Islet of Langerhans (tissue), 1 donor: ENCODE results near the gene SLC25A28.

ENCODE experiments used
- FAIRE-seq: peaks from one replicate; lab custom pipeline; 2011; peaks lifted over from hg19 to GRCh38; lab: Jason Lieb, UNC

Gene SLC25A28

GRCh38 chr10:99590799-99591198 is 29.4 kb downstream of the SLC25A28 start:
- FAIRE-seq, result no peak

- no peak for FAIRE-seq
Measured at GRCh38 chr10:99583687-99584086, 36.6 kb downstream of the SLC25A28 start.

GRCh38 chr10:99582255-99582770 is 37.9 kb downstream of the SLC25A28 start:
- FAIRE-seq, result no peak

GRCh38 chr10:99579971-99580370 is 40.3 kb downstream of the SLC25A28 start:
- no peak for FAIRE-seq

- no peak for FAIRE-seq
Measured at GRCh38 chr10:99573790-99574189, 46.4 kb downstream of the SLC25A28 start.

- FAIRE-seq, result no peak
Measured at GRCh38 chr10:99571816-99572215, 48.4 kb downstream of the SLC25A28 start.

- no peak for FAIRE-seq
Measured at GRCh38 chr10:99569961-99570360, 50.3 kb downstream of the SLC25A28 start.

GRCh38 chr10:99569253-99569939 is 50.8 kb downstream of the SLC25A28 start:
- no peak for FAIRE-seq

- no peak for FAIRE-seq
Measured at GRCh38 chr10:99565166-99565565, 55.1 kb downstream of the SLC25A28 start.

GRCh38 chr10:99564361-99564760 is 55.9 kb downstream of the SLC25A28 start:
- FAIRE-seq, result no peak

- no peak for FAIRE-seq
Measured at GRCh38 chr10:99562631-99563030, 57.6 kb downstream of the SLC25A28 start.
